Right cardiac atrium (tissue), 5 donors: ENCODE data around the gene TSSK6. TPM values are rescaled to one million over a fixed set of nuclear protein-coding genes. Genes with fewer than 3 reads are reported as not detected.
A peak's percentile ranks its signal among the peaks of the same experiment; 100 is the strongest.

ENCODE experiments used
- ATAC-seq, 2 donors: fragments of 200-7000 bp; cut with Tn5 transposase; one replicate each; pipeline versions ENCODE4 v1.8.0 to v1.9.1; 2020; ENCODE audit warnings: moderate library complexity in 2 of 2, mild to moderate bottlenecking in 1 of 2
- DNase-seq, 3 donors: peaks; one replicate each; pipeline ENCODE4 v3.0.0-alpha.2; 2020
- H3K27ac ChIP-seq: one replicate; pipeline ENCODE4 v1.5.1; 2013; ENCODE audit warnings: mild to moderate bottlenecking, low read length, control low read depth, moderate library complexity
- H3K27me3 ChIP-seq: one replicate; pipeline ENCODE4 v1.6.1; 2013; ENCODE audit not compliant: control insufficient read depth, insufficient read depth
- H3K4me1 ChIP-seq: one replicate; pipeline ENCODE4 v1.6.1; 2013; ENCODE audit warnings: low read length; ENCODE audit not compliant: control insufficient read depth, insufficient read depth
- H3K4me3 ChIP-seq: one replicate; pipeline ENCODE4 v1.5.1; 2013; ENCODE audit warnings: low read length, control low read depth
- H3K9me3 ChIP-seq: one replicate; pipeline ENCODE4 v1.6.1; 2013; ENCODE audit warnings: low read length; ENCODE audit not compliant: control insufficient read depth
- WGBS: extraction: QIAGEN DNeasy Blood & Tissue Kit; methylation state at CpG from one replicate; pipeline ENCODE4 v1.1.7; 2013; 5-methylcytosine and 5-hydroxymethylcytosine counted together
- intact Hi-C, 4 donors: fragments of 100-400 bp; cut with DNase I; formaldehyde crosslinking; loops; one replicate each; pipeline versions ENCODE4 v1.11.0 to v1.14.0; 2022 to 2023
- polyA plus RNA-seq: library from polyadenylated mRNA; stranded (reverse); fragments of 200-250 nt; gene quantifications from one replicate; pipeline ENCODE4 v1.2.3, GENCODE V29; 2013
- total RNA-seq, 4 donors: library from RNA; stranded (reverse); fragmentation: NEBNext Ultra II Directional; extraction: Animal tissue kit (Norgen Biotek cat#: 25700); gene quantifications; one replicate each; pipeline ENCODE4 v1.2.1, GENCODE V29; 2021
- donor health status: healthy with polysubstance abuse.
- donor health status: DM: no; HTN: yes; CAD: no.
- donor health status: DM: no; HTN: no; CAD: no.
- donor health status: DM: no; HTN: yes; CAD: no; lungs with severe emphysema.
- donor health status: DM: yes; HTN: yes; CAD: no.

The TSSK6 gene
- total and polyA plus RNA-seq, 5 donors: 0.28 to 0.97 (median 0.77) TPM

- H3K27me3 ChIP-seq: no peaks in the 10 kb centered on the region
- H3K4me3 ChIP-seq: no peak overlapping the region
- 29% methylated on average over 59 of the region's 59 CpGs for WGBS
- ATAC-seq (no peak), DNase-seq (peak in 1 of 3 donors; percentile 49)
- intact Hi-C loops: loop anchor here in 3 of 4 donors (10.0 kb wide), 3 partner anchors 107 to 417 kb away; partner anchors contain the start of gene GMIP (in 1 of the 3)
- no peaks in the 10 kb centered on the region for H3K9me3 ChIP-seq
- H3K4me1 ChIP-seq: peaks cover 2% of the 10 kb centered on the region
- no peak overlapping the region for H3K27ac ChIP-seq
These were observed 22.0 kb upstream of the TSSK6 start for GRCh38 chr19:19537075-19538048.

- intact Hi-C loops: loop anchor here in 3 of 4 donors (10.0 kb wide), 3 partner anchors 109 to 419 kb away; partner anchors contain the start of gene GMIP (in 1 of the 3)
- ATAC-seq: no peak
- DNase-seq: peak in 2 of 3 donors; percentile 46 to 60
- H3K9me3 ChIP-seq: no peaks in the 10 kb centered on the region
- no peak overlapping the region for H3K4me3 ChIP-seq
- no peaks in the 10 kb centered on the region for H3K27me3 ChIP-seq
- 86% methylated on average over 34 of the region's 34 CpGs for WGBS
- H3K27ac ChIP-seq: no peak overlapping the region
- peaks cover 2% of the 10 kb centered on the region for H3K4me1 ChIP-seq
These were observed 20.2 kb upstream of the TSSK6 start for GRCh38 chr19:19535311-19536191.

GRCh38 chr19:19534556-19535265 lies 19.4 kb upstream of the TSSK6 start:
- Histone ChIP-seq H3K27ac (no peak overlapping the region), H3K27me3 (no peaks in the 10 kb centered on the region)
- intact Hi-C loops: loop anchor here (5.0 to 10.0 kb wide), 5 partner anchors 110 to 420 kb away; partner anchors contain the start of gene GMIP (in 1 of the 4)

GRCh38 chr19:19533841-19534240 lies 18.5 kb upstream of the TSSK6 start:
- H3K4me1 ChIP-seq: no peaks in the 10 kb centered on the region
- H3K27me3 ChIP-seq: no peaks in the 10 kb centered on the region
- no peak overlapping the region for H3K27ac ChIP-seq
- WGBS: 60% methylated on average over 6 of the region's 6 CpGs
- no peak for DNase-seq
- intact Hi-C loops: loop anchor here (2.0 to 10.0 kb wide), 6 partner anchors 109 to 421 kb away; partner anchors contain the start of gene GMIP (in 3 of the 4)
- no peaks in the 10 kb centered on the region for H3K9me3 ChIP-seq
- H3K4me3 ChIP-seq: no peak overlapping the region
- no peak for ATAC-seq

More at GRCh38 chr19:19534556-19535265, 19.4 kb upstream of the TSSK6 start:
- ATAC-seq (no peak), DNase-seq (no peak)
- H3K9me3 ChIP-seq: no peaks in the 10 kb centered on the region
- H3K4me1 ChIP-seq: no peaks in the 10 kb centered on the region
- H3K4me3 ChIP-seq: no peak overlapping the region
- WGBS: 83% methylated on average over 27 of the region's 27 CpGs

GRCh38 chr19:19532806-19533701 lies 17.7 kb upstream of the TSSK6 start:
- Histone ChIP-seq H3K4me3 (no peak overlapping the region), H3K4me1 (no peaks in the 10 kb centered on the region), H3K9me3 (no peaks in the 10 kb centered on the region), H3K27ac (no peak overlapping the region), H3K27me3 (no peaks in the 10 kb centered on the region)
- 70% methylated on average over 14 of the region's 14 CpGs for WGBS
- intact Hi-C loops: loop anchor here (2.0 to 10.0 kb wide), 6 partner anchors 110 to 422 kb away; partner anchors contain the start of gene GMIP (in 3 of the 4)
- DNase-seq (no peak), ATAC-seq (no peak)

GRCh38 chr19:19531951-19532805 lies 16.8 kb upstream of the TSSK6 start:
- intact Hi-C loops: loop anchor here (2.0 to 10.0 kb wide), 6 partner anchors 111 to 423 kb away; partner anchors contain the start of gene GMIP (in 3 of the 4)
- ATAC-seq (peak; percentile 66 to 67), DNase-seq (peak; percentile 85 to 95 (median 94))
- H3K9me3 ChIP-seq: no peaks in the 10 kb centered on the region
- no peak overlapping the region for H3K27ac ChIP-seq
- no peaks in the 10 kb centered on the region for H3K27me3 ChIP-seq
- no peak overlapping the region for H3K4me3 ChIP-seq
- no peaks in the 10 kb centered on the region for H3K4me1 ChIP-seq
- 22% methylated on average over 48 of the region's 48 CpGs for WGBS

- 84% methylated on average over 4 of the region's 4 CpGs for WGBS
- DNase-seq (no peak), ATAC-seq (no peak)
- H3K27me3 ChIP-seq: no peaks in the 10 kb centered on the region
- no peaks in the 10 kb centered on the region for H3K9me3 ChIP-seq
- intact Hi-C loops: loop anchor here (5.0 to 10.0 kb wide), 5 partner anchors 114 to 424 kb away; partner anchors contain the start of gene GMIP (in 1 of the 4)
- no peaks in the 10 kb centered on the region for H3K4me1 ChIP-seq
- no peak overlapping the region for H3K4me3 ChIP-seq
- H3K27ac ChIP-seq: no peak overlapping the region
These were observed 15.5 kb upstream of the TSSK6 start for GRCh38 chr19:19530889-19531288.

- WGBS: 41% methylated on average over 9 of the region's 9 CpGs
- intact Hi-C loops: loop anchor here (5.0 to 10.0 kb wide), 5 partner anchors 114 to 424 kb away; partner anchors contain the start of gene GMIP (in 1 of the 4)
- Histone ChIP-seq H3K27ac (no peak overlapping the region), H3K4me3 (no peak overlapping the region), H3K27me3 (no peaks in the 10 kb centered on the region), H3K9me3 (no peaks in the 10 kb centered on the region), H3K4me1 (no peaks in the 10 kb centered on the region)
- ATAC-seq (no peak), DNase-seq (no peak)
These were observed 15.1 kb upstream of the TSSK6 start for GRCh38 chr19:19530423-19530804.
